ENCODE results near the gene THBS3.
"Not testable (repeated sequence)": the region's sequence is repeated elsewhere in the genome, so short reads cannot be mapped to it uniquely, and the experiment has no call there.

Gene THBS3

GRCh38 chr1:155233502-155233901 lies 25.8 kb upstream of the THBS3 start:
- DNase-seq, result not testable (repeated sequence)

- DNase-seq, result not testable (repeated sequence)
Measured at GRCh38 chr1:155232001-155232978, 24.6 kb upstream of the THBS3 start.

GRCh38 chr1:155231302-155231701 lies 23.6 kb upstream of the THBS3 start:
- DNase-seq, result not testable (repeated sequence)

GRCh38 chr1:155228096-155228427 lies 20.4 kb upstream of the THBS3 start:
- no peak for DNase-seq

- DNase-seq, result peak; percentile 100
Measured at GRCh38 chr1:155227261-155228095, 19.8 kb upstream of the THBS3 start.

GRCh38 chr1:155226910-155227260 lies 19.2 kb upstream of the THBS3 start:
- DNase-seq, result peak; percentile 57

- peak; percentile 74 for DNase-seq
Measured at GRCh38 chr1:155226188-155226909, 18.7 kb upstream of the THBS3 start.

GRCh38 chr1:155225404-155225759 lies 17.7 kb upstream of the THBS3 start:
- DNase-seq, result not testable (repeated sequence)

- DNase-seq, result no peak
Measured at GRCh38 chr1:155223047-155223446, 15.3 kb upstream of the THBS3 start.

GRCh38 chr1:155220211-155220965 lies 12.7 kb upstream of the THBS3 start:
- not testable (repeated sequence) for DNase-seq

- peak; percentile 43 for DNase-seq
Measured at GRCh38 chr1:155219592-155220031, 11.9 kb upstream of the THBS3 start.

- peak; percentile 86 for DNase-seq
Measured at GRCh38 chr1:155218854-155219591, 11.3 kb upstream of the THBS3 start.

- not testable (repeated sequence) for DNase-seq
Measured at GRCh38 chr1:155214702-155215101, 7.0 kb upstream of the THBS3 start.

- DNase-seq, result not testable (repeated sequence)
Measured at GRCh38 chr1:155212051-155212440, 4.3 kb upstream of the THBS3 start.

GRCh38 chr1:155211381-155212050 lies 3.8 kb upstream of the THBS3 start:
- DNase-seq, result not testable (repeated sequence)

GRCh38 chr1:155210314-155211104 lies 2.8 kb upstream of the THBS3 start:
- no peak for DNase-seq

- no peak for DNase-seq
Measured at GRCh38 chr1:155209312-155209721, 1.6 kb upstream of the THBS3 start.

GRCh38 chr1:155208541-155209311 lies 1.0 kb upstream of the THBS3 start, which contains the start of gene MTX1:
MTX1 (plus strand) TSS chr1:155208695; CDS start chr1:155208805, 110 bp downstream.
- DNase-seq, result peak; percentile 79

Data from DMS153 (cell line).